GM12864 (cell line): ENCODE data around the gene ESR1.

ENCODE experiments used
- DNase-seq: peaks from one replicate; pipeline ENCODE4 v3.0.0-alpha.2; 2011; ENCODE audit warnings: low read depth
- H3K4me3 ChIP-seq: 2 replicates; pipeline ENCODE4 v1.5.1; 2011; ENCODE audit warnings: mild to moderate bottlenecking, low read depth, low read length, control low read depth
- TF ChIP-seq, protein P1 (sequence below): IDR thresholded peaks from 2 replicates; pipeline ENCODE4 v1.5.1; 2011; ENCODE audit warnings: low read depth, mild to moderate bottlenecking, moderate library complexity, low read length, control low read depth, inconsistent platforms; ENCODE audit errors: missing control alignments

ESR1 gene

DNA sequence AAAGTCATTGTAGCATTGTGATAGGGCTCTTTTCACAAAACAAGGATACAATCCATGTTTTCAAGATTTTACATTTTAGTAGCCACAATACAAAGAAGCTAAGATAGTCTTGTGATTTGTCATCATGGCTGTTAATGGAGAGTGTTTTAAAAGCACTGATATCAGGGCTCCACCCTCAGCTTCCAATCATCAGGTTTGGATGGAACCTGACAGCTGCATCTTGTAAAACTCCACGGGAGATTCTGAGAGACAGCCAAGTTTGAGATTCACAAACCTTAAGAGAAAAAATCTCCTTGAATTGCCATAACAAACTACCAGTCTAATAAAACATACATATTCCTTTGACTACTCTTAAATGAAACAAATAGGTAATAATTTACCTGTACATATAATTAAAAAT lies 280.2 kb downstream of the ESR1 start:
- no peak overlapping the region for H3K4me3 ChIP-seq
- TF ChIP-seq, protein P1, sequence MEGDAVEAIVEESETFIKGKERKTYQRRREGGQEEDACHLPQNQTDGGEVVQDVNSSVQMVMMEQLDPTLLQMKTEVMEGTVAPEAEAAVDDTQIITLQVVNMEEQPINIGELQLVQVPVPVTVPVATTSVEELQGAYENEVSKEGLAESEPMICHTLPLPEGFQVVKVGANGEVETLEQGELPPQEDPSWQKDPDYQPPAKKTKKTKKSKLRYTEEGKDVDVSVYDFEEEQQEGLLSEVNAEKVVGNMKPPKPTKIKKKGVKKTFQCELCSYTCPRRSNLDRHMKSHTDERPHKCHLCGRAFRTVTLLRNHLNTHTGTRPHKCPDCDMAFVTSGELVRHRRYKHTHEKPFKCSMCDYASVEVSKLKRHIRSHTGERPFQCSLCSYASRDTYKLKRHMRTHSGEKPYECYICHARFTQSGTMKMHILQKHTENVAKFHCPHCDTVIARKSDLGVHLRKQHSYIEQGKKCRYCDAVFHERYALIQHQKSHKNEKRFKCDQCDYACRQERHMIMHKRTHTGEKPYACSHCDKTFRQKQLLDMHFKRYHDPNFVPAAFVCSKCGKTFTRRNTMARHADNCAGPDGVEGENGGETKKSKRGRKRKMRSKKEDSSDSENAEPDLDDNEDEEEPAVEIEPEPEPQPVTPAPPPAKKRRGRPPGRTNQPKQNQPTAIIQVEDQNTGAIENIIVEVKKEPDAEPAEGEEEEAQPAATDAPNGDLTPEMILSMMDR: no peak
- DNase-seq: no peak

DNA sequence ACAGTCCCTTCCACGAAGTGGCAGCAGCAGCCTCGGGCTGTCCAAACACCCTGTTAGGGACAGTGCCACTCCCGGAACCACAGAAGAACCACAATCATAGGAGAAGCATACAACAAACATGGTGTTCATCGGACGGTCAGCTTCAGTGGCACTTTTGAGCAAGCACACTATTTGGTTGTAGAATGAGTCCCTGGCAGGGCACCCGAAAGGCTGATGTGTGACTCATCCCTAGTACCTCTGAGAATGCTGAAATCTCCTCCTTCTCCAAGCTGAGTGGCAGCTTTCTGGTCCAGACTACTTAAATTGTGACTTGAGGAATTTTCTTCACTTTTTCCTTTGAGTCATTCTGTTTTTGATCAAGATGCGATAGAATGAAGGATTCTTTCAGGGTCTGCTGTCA lies 282.5 kb downstream of the ESR1 start:
- TF ChIP-seq, protein P1: no peak
- no peak for DNase-seq
- no peak overlapping the region for H3K4me3 ChIP-seq

DNA sequence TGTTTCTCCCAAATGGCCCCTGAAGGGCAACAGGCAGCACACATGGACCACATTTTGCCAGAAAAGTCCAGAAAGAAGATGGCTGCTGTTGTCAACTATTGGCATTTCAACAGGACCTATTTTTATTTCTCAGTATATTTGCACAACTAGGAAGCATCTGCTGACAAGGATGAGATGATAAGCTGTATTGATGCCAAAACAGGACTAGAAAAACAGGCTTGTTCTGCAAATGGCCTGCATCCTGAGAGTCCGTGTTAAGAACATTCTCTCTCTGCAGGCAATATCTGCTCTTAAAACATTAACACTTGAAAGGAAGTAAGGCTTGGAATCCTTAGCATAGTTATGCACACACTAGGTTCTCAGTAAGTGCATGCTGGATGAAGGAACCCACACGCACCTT lies 283.7 kb downstream of the ESR1 start:
- no peak overlapping the region for H3K4me3 ChIP-seq
- TF ChIP-seq, protein P1: no peak
- no peak for DNase-seq

DNA sequence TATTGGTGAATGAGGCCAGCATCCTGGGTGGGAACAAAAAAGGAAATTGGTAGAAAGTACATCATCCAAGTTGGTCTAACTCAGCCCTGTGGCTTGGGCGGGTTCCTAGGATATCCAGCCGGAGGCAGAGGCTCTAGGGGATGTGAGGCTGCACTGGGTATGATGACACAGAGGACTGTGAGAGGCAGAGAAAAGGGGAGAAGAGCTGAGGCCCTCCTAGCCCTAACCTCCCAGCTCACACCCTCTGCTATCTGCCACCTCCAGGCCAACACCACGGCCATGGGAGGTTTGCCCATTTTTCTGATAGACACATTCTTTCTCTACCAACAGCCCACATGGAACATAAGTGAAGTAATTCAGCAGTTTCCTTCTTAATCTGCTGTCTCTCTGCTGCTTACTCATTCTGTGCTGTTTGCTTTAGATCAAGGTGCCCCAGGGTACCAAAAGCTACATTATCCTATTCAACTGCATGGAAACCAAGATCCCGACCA lies 284.4 kb downstream of the ESR1 start:
- H3K4me3 ChIP-seq: no peak overlapping the region
- no peak for DNase-seq
- TF ChIP-seq, protein P1: no peak

DNA sequence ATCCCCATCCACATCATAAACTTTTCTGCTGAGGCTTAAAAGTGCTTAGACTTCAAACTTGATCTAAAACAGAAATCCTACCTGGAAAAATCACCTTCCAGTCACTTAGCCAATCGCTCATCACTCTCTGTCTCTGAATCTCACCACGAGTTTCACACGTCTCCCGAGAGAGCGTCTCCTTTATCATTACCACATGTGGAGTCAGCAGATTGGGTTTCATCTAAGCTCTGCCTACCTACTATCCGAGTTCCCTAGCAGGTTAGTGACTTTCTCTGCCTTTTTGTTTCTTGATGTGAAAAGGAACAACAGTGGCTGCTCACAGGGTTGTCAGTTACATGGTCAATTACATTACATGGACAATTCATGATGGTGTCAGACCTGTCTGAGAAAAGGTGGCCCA lies 286.2 kb downstream of the ESR1 start:
- TF ChIP-seq, protein P1: no peak
- H3K4me3 ChIP-seq: no peak overlapping the region
- no peak for DNase-seq

DNA sequence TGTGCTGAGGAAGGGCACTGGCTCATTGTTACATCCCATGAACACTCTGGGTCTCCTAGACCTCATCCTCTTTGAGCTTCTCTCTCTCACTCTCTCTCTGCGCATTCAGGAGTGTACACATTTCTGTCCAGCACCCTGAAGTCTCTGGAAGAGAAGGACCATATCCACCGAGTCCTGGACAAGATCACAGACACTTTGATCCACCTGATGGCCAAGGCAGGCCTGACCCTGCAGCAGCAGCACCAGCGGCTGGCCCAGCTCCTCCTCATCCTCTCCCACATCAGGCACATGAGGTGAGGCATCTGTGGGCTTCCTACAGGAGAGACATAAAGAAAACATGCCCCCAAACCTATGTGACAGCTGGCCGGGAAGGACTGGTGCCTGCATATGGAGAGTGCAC lies 286.8 kb downstream of the ESR1 start:
- TF ChIP-seq, protein P1: no peak
- no peak overlapping the region for H3K4me3 ChIP-seq
- no peak for DNase-seq

DNA sequence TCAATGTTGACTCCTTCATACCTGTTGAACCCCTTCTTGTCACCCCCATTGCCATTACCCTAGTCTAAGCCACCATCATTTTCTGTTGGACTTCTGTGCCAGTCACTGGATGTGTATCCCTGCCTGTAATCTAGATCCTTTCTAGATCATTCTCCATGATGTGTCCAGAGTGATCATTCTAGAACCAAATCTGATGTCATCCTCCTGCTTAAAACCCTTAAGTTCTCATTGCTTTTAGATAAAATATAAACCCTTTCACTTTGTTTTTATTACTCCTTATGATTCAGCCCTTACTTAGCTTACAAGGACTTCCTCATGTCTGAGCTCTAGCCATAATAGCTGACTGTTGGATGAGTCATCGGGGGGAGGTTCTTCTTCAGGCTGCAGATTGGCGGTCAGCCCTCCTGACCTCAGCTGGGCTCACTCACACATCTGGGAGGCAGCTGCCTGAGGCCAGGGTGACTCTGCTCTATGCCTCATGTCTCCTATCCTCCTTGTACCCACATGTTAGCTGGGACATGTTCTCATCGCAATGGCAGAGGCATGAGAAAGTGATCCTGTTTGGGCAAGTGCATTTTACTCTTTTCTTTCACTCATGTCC lies 287.6 kb downstream of the ESR1 start:
- no peak for DNase-seq
- TF ChIP-seq, protein P1: no peak
- H3K4me3 ChIP-seq: no peak overlapping the region
